EL (cell line): ENCODE data around the gene TAF1C.

Source experiments
- DNase-seq: peaks from one replicate; pipeline ENCODE4 v3.0.0-alpha.2; 2016

Gene TAF1C

DNA sequence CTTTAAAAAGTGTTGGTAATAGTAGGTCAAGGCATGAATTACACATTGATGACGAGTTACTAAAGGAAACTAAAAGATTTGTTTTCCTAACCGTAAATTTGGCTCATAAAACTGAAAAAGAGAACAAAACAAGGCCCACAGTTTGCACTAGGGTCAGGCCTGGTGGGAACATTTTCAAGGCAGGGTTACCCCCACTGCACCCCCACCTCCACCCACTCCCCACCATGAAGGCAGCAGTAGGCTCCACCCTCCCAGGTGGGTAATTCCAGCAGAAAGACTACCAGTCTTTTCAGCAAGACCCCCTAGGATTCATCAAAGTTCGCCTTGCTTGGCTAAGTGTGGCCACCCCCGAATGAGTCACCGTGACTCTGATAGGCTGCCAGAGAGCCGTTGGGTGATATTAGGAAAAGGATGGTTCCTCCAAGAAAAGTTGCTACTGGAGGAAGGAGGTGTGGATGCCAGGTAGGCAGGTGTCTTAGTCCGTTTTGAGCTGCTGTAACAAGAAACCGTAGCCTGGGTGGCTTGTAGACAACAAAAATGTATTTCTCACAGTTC is 33.1 kb downstream of the TAF1C start:
- peak; percentile 19 for DNase-seq

DNA sequence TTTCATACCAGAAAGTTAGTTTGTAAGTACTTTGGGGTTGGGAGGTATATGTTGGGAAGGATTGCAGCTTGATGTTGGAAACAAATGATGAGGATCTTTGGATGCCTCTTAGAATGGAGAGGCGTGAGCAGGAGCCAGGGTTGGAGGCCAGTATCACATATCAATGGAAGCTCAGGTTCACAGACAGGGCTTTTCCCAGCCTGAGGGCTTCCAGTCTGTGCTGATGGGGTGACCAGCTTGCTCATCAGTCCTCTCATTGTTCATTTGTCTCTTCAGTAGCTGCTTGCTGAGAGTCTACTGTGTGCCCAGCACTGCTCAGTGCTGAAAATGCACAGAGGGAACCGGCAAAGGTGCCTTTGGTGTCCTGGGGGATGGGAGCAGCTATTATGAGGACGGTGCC is 35.9 kb downstream of the TAF1C start:
- no peak for DNase-seq

DNA sequence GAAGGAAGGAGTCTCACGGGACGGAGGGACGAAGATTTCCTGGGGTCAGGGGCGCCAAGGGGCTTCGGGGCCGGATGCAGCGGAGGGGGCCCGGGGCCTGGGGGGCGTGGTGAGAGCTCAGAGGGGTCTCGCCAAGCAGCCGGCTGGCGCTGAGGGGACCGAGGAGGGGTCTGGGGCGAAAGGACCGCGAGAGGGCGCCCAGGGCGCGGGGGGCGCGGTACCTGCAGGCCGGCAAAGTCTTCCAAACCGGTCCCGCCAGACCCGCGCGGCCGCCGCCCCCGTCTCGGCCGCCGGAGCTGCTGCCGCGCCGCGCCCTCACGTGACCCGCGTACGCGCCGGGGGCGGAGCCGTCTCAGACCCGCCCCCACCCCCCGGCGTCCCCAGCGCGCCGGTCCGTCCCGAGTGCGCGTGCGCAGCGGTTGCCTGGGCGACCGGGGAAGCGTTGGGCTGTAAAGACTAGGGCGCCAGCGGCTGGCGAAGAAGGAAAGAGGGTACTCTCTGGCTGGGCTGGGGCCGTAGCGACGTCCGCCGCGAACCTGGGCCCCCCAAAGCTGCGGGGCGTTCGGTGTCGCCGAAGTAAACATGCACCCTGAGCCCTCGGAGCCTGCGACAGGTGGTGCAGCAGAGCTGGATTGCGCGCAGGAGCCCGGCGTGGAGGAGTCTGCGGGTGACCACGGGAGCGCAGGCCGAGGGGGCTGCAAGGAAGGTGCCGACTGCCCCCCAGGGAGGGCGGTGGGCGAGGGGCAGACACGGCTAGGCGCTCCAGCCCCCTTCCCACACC is 41.8 kb downstream of the TAF1C start, which contains the start of the genes DNAAF1 and HSDL1:
Gene DNAAF1 (plus strand): TSS at position 450 of the 781 bp plus-strand sequence. CDS start 133 bp downstream, at position 583.
Gene HSDL1 (minus strand): TSS at position 319 of the 781 bp plus-strand sequence. CDS start 13,856 bp downstream, outside the sequence.
- peak; percentile 83 for DNase-seq

DNA sequence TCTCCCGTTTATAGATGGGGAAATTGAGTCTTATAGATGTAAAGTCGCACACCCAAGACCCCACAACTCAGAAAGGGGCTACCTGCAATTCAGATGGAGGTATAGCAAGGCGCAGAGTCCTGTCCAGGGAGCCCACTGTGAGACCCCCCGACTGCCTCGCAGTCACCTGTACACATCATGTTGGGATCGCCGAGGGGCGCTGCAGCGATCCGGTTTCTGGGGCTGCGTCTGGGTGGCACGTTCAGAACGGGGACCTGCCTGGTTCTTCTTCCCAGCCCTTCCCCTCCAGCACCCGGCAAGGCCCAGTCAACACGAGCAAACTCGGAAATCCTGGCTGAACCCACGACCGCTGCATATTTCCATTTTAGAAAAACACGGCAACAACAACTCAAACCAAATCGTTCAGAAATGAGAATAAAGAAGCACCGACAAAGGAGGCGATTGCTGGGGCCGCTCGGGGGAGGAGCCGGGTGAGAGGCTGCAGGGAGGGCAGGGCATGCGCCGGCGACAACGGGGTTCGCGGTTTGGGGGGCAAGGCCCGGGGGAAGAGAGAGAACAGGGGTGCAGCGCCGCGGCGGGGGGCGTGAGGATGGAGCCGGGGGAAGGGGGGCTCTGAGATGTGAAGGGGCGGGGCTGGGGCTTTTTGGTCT is 42.5 kb downstream of the TAF1C start:
- peak; percentile 31 for DNase-seq

DNA sequence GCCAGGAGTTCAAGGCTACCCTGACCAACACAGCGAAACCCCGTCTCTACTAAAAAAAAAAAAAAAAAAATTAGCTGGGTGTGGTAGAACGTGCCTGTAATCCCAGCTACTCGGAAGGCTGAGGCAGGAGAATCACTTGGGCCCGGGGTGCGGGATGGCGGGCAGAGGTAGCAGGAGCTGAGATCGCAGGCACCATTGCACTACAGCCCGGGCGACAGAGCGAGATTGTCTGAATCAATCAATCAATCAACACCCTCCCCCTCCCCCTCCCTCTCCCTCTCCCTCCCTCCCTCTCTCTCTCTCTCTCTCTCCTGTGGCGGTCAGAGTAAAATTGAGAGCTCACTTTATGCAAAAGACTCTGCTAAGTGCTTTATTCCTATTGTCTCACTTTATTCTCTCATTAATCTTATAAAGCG is 43.1 kb downstream of the TAF1C start:
- no peak for DNase-seq

DNA sequence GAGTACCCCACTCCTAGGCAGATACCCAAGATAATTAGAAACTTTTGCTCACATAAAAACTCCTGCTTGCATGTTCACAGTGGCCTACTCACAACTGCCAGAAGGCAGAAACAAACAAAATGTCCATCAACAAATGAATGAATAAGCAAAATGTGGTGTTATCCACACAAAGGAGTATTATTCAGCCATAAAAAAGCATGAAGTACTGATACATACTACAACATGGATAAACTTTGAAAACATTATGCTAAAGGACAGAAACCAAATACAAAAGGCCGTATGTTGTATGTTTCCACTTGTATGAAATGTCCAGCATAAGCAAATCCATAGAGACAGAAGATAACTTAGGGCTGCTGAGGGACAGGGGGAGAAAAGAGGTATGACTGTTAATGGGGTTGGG is 43.8 kb downstream of the TAF1C start:
- no peak for DNase-seq

DNA sequence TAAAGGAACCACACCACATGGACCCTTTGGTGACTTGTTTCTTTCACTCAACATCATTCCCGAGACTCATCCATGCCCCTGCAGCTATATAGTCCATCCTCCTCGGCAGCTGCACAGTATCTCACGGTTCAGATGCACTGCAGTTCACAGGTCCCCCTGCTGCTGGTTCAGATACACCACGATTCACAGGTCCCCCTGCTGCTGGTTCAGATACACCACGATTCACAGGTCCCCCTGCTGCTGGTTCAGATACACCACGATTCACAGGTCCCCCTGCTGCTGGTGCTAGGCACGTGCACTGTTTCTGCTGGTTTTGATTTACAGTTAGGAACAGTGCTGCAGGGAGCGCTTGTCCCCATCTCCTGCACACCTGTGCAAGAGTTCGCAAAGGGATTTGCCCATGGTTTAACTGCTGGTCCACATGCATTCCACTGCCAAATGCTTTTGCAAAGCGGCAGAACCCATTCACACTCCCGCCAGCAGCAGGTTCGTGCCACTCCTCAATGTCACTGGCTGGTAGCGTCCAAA is 45.6 kb downstream of the TAF1C start:
- no peak for DNase-seq

DNA sequence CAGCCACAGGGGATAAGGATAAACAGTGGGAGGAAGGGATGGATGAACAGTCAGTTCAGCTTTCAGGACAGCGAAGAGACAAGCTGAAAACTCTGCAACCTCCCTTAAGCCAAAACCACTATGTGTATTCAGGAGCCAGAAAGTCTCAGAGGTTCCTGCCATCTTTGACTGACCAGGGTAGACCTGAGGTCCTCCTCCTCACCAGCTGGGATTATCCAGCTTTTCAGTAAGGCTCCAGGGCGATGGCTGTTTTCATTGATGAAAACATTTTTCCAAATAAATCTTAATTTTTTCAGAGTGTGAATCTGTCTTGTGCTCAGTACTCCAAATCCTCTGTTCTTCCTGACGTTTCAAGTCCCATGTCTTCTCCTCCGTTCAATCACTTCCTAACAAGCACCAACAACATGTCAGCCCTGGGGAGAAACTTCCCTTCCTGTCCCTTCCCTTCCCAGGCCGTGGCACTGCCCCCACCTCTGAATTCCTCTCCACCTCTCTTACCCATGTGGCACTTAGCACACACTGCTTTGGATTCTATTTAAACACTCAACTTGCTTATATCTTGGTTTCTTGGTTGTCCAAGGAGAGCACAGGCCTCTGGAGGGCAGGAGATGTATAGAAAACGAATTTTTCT is 47.1 kb downstream of the TAF1C start:
- DNase-seq, result no peak

DNA sequence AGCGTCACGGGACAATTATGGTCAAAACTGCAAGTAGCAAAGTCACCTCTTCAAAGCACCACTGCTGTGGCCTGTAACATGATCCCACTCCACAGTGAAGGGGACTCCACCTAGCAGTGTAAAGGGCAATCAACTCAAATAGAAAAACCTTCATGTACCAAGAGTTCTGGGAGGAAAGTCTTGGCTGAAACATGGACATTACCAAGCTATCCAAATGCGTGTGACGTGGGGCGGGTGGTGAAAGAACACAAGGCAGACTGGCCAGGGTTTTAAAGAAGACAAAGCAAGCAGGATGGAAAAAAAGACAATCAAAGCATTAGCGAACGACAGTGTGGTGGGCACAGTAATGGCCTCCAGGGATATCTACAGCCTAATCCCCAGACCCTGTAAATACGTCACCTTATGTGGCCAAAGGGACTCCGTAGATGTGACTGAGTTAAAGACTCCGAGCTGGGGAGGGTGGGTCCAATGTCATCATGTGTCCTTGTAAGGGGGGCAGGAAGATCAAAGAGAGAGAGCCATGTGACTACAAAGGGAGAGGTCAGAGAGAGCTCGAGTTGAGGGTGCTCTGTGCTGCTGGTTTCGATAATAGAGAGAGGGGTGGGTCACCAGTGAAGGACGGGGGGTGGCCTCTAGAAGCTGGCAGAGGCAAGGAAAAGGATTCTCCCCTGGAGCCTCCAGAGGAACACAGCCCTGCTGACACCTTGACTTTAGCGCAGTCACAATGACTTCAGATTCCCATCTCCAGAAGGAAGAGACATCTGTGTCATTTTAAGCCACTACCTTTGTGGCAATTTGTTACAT is 47.8 kb downstream of the TAF1C start:
- DNase-seq, result no peak

DNA sequence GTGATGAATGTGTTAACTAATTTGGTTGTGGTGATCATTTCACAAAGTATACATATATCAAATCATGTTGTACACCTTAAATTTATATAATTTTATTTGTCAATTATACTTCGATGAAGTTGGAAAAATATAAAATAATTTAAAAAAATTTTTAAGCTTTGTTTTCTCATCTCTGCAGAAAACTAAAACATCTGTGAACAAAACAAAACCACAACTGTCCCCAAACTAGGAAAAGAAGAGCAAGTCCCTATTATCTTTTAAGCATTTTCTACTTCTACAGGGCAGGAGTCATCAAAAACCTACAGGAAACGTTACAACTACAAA is 48.4 kb downstream of the TAF1C start:
- no peak for DNase-seq

DNA sequence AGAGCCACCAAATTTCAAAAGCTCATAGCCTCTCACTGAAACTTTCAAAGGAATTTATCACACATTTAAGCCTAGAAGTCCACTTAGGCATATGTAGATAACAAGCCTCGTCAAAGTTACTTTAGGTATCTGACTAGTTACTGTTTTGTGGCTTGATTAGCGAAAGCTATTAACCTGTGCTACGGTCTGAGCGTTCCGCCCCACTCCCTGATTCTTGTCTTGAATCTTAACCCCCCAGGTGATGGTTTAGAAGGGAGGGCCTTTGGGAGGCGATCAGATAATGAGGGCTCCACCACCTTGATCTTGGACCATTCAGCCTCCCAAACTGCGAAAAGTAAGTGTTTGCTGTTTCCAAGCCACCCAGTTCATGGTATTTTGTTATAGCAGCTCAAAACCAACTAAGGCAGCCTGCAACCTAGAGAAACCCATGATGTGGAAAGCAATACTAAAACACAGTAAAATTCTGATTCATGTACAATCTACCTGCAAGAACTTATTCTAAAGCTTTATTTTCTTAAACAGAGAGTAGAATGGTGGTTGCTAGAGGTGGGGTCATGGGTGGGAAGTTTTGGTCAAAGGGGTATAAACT is 49.0 kb downstream of the TAF1C start:
- DNase-seq, result no peak

DNA sequence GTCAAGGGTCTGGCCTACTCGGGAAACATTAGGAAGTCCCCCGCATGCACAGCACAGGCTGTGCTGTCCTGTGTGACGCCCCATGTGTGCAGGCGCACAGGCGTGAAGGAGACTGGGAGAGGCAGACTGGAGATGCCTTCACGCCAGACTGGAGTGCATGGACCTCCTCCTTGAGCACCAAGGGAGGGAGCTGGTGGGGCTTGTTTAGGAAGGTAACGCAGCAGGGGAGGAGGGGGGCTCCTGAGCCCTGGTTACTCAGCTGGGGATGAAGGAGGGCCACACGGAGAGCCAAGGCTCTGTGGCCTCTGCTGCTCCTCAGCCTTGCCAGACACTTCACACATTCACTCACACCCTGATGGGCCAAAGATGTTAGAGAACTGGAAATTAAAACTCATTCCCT is 49.6 kb downstream of the TAF1C start:
- DNase-seq, result no peak

DNA sequence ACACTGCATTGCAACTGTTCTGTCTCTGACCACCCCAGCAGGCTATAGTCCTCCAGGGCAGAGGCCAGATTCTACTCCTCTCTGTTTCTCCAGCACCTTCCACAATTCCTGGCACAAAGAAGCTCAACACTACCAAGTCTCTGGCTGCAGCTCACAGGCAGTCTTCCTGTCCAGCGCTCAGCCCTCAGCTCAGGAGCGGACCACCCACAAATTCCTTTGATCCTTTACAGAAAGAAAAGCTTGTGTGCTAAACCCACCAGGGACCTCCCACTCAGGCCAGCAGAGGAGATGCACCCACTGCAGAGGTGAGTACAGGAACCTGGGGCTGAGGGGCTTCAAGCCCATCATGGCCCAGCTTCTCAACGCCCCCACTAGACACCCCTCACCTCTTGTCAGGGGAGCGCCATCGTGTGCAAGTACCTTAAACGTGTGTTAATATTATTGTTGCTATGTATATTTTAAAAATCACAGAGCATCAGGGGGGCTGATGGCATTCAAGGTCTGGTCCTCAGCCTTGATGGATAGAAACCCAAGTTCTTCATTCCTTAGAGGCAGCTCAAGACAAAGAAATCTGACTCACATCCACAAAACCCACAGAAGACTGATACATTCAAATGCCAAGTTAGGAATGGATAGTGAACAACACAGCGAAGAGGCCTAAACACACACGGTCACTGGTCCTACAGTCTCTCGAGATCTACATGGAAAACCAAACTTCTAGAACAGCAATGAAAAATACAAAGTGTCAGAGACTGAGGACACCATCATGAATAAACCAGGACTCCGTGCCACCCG is 50.3 kb downstream of the TAF1C start:
- DNase-seq, result no peak

DNA sequence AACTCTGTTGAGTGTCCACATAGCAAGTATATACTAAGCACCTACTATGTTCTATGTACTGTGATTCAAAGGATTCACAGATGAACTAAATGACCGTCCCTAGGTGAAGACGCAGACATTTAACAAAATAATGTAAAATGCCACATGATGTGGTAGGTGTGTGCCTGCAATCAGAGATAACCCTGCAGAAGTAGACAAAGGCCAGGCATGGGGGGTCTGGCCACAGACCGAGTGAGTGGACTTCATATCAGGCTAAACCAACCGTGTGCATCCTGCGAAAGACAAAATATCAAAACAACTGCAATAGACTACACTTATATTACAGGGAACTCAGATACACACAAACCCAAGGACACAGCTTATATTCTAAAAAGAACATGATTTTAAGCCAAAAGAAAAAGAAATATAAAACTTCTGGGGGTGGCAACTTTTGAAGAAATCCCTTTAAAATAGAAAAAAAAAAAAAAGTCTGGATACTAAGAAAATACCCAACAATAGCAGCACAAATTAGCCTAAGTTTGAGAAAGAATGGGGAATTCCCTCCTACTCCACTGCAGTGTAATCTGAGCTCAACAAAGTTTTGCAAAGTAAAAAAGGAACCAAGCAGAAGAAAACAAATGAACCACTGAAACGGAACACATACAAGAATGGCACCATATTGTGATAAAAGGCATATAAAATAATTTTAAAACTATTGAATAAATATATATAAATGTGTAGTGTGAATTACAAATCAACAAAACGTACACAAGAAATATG is 54.2 kb downstream of the TAF1C start:
- DNase-seq, result no peak

DNA sequence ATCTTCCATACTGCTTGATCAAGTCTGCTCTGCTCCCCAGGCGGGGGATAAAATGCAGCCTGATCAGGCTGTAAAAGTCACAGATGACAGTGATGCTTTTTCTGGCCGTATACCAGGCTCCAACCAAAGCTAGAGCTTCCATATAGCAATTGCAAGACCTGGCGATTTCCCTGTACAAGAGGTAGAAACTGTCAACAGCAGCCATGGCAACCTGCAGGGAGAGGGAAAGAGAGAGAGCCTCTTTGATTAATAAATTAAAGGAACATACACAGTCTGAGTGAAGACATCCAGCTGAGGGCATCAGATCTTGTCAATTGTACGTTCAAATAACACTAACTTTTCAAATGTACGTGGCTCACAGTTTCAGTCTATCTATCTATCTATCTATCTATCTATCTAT is 55.7 kb downstream of the TAF1C start:
- no peak for DNase-seq
